ENCODE results near the gene CLK2. TPM values are rescaled to one million over a fixed set of nuclear protein-coding genes. Genes with fewer than 3 reads are reported as not detected.
A peak's percentile ranks its signal among the peaks of the same experiment; 100 is the strongest.
"Not testable (repeated sequence)": the region's sequence is repeated elsewhere in the genome, so short reads cannot be mapped to it uniquely, and the experiment has no call there.

Gene CLK2
- total and polyA plus RNA-seq, 2 donors, result 28.9 to 86.5 TPM

- peaks cover 13 to 14% of the 10 kb centered on the region in 2 donors for H3K36me3 ChIP-seq (ENCODE audit: control insufficient read depth in 2 of 2, insufficient read depth in 2 of 2, low read length in 1 of 2)
- 95% methylated on average over 5 of the region's 5 CpGs for WGBS
- no peak for DNase-seq (ENCODE audit: low read depth in 6 of 9, low spot score in 9 of 9)
- H3K9me3 ChIP-seq (ENCODE audit: control insufficient read depth in 2 of 2, insufficient read depth in 1 of 2, low read length in 1 of 2), result peaks cover 0 to 3% of the 10 kb centered on the region in 2 donors
- H3K27me3 ChIP-seq (ENCODE audit: control insufficient read depth in 2 of 2, insufficient read depth in 1 of 2, low read length in 1 of 2), result no peaks in the 10 kb centered on the region
- no peak overlapping the region for H3K27ac ChIP-seq (ENCODE audit: low read depth in 1 of 2, low read length in 1 of 2)
- H3K4me1 ChIP-seq (ENCODE audit: control insufficient read depth in 2 of 2, insufficient read depth in 2 of 2, low read length in 2 of 2), result peaks cover 9 to 32% of the 10 kb centered on the region in 2 donors
- no peak overlapping the region for H3K4me3 ChIP-seq (ENCODE audit: low read length in 2 of 2)
Observed at GRCh38 chr1:155253208-155253607, 20.1 kb downstream of the CLK2 start.

DNA sequence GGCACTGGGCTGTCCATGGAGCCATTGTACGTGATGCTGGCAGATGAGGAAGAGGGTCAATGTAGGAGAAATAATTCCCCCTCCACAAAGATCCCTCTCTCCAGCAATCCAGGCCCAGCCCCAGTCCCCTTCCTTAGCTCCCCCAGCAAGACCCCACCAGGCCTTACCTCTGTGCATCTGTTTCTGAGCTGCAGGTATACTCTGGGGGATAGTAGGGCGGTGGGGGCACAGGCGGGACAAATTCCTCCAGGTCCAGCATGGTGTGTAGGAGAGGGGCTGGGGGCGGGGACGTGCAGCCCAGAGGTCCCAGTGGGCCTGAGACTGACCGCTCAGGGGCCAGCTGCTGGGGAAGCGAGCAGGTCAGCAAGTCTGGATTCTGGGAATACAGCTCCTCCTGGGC lies 21.7 kb downstream of the CLK2 start:
- Histone ChIP-seq H3K36me3 (ENCODE audit: control insufficient read depth in 2 of 2, insufficient read depth in 2 of 2, low read length in 1 of 2) (peaks cover 6 to 10% of the 10 kb centered on the region in 2 donors), H3K9me3 (ENCODE audit: control insufficient read depth in 2 of 2, insufficient read depth in 1 of 2, low read length in 1 of 2) (peaks cover 0 to 3% of the 10 kb centered on the region in 2 donors), H3K4me1 (ENCODE audit: control insufficient read depth in 2 of 2, insufficient read depth in 2 of 2, low read length in 2 of 2) (peaks cover 9 to 32% of the 10 kb centered on the region in 2 donors), H3K27me3 (ENCODE audit: control insufficient read depth in 2 of 2, insufficient read depth in 1 of 2, low read length in 1 of 2) (no peaks in the 10 kb centered on the region), H3K27ac (ENCODE audit: low read depth in 1 of 2, low read length in 1 of 2) (no peak overlapping the region), H3K4me3 (ENCODE audit: low read length in 2 of 2) (no peak overlapping the region)
- WGBS, result 98% methylated on average over 7 of the region's 7 CpGs
- no peak for DNase-seq (ENCODE audit: low read depth in 6 of 9, low spot score in 9 of 9)

DNA sequence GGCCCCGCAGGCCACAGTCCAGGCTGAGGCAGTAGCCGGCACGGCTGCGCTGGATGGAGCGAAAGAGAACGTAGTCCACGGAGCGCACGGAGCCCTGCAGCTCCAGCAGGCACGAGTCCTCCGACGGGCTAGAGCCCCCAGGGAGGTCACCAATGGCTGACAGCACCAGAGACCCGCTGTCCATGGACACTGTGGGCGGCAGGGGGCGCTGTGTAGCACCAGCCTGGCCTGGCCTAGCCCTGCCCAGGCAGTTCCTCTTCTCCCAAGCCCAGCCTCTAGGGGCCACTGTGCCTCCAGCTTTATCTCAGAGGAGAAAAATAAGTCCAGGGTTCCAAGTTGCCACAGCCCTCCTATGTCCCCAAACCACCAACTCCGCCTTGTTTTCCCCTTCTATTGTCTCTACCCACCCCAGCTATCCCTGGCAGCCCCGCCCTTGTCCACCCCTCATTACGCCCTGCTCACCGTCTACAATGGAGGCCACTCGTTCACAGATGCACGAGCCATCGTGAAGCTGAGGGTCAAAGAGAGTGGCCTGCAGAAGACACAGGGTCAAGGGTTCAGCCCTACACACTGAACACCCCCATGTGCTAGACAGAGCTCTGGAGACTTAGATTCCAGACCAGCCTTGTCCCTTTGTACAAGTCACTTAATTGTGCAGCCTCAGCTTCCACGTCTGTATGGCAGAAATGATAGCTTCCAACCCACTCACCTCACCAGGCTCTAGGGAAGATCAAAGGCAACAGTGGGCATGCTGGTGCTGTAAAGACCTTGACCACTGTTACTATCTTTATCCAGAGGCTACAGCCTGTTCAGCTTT lies 22.5 kb downstream of the CLK2 start:
- Histone ChIP-seq H3K9me3 (ENCODE audit: control insufficient read depth in 2 of 2, insufficient read depth in 1 of 2, low read length in 1 of 2) (peaks cover 0 to 3% of the 10 kb centered on the region in 2 donors), H3K27ac (ENCODE audit: low read depth in 1 of 2, low read length in 1 of 2) (peak overlapping the region; percentile 78 to 89), H3K27me3 (ENCODE audit: control insufficient read depth in 2 of 2, insufficient read depth in 1 of 2, low read length in 1 of 2) (no peaks in the 10 kb centered on the region), H3K36me3 (ENCODE audit: control insufficient read depth in 2 of 2, insufficient read depth in 2 of 2, low read length in 1 of 2) (peaks cover 0 to 6% of the 10 kb centered on the region in 2 donors), H3K4me1 (ENCODE audit: control insufficient read depth in 2 of 2, insufficient read depth in 2 of 2, low read length in 2 of 2) (peaks cover 9 to 29% of the 10 kb centered on the region in 2 donors), H3K4me3 (ENCODE audit: low read length in 2 of 2) (peak overlapping the region; percentile 63 to 74)
- DNase-seq (ENCODE audit: low read depth in 6 of 9, low spot score in 9 of 9), result peak; percentile 84 to 97 (median 92)
- 23% methylated on average over 23 of the region's 23 CpGs for WGBS

DNA sequence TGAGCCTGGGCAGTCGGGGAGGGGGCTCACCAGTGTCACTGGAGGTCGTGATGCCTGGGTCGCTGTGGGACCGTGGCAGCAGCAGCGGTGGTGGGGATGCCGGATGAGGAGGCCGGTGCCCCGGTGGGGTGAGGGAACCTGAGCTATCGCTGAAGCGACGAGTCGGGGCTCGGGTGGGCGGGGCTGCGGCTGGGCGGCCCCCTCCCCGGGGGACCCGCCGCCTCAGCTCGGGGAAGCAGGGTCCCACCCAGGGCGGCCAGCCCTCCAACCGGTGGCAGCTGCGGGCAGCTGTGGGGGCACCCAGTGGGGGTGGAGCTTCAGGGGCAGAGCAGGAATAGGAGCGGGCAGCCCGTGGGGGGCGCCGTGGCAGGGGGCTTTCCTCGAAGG lies 23.1 kb downstream of the CLK2 start:
- H3K9me3 ChIP-seq (ENCODE audit: control insufficient read depth in 2 of 2, insufficient read depth in 1 of 2, low read length in 1 of 2), result peaks cover 0 to 3% of the 10 kb centered on the region in 2 donors
- peak overlapping the region; percentile 78 to 89 for H3K27ac ChIP-seq (ENCODE audit: low read depth in 1 of 2, low read length in 1 of 2)
- 3% methylated on average over 28 of the region's 28 CpGs for WGBS
- H3K4me3 ChIP-seq (ENCODE audit: low read length in 2 of 2), result peak overlapping the region; percentile 63 to 74
- no peaks in the 10 kb centered on the region for H3K27me3 ChIP-seq (ENCODE audit: control insufficient read depth in 2 of 2, insufficient read depth in 1 of 2, low read length in 1 of 2)
- DNase-seq (ENCODE audit: low read depth in 6 of 9, low spot score in 9 of 9), result peak in 3 of 9 donors; percentile 64 to 82 (median 72)
- peaks cover 0 to 6% of the 10 kb centered on the region in 2 donors for H3K36me3 ChIP-seq (ENCODE audit: control insufficient read depth in 2 of 2, insufficient read depth in 2 of 2, low read length in 1 of 2)
- peaks cover 5 to 26% of the 10 kb centered on the region in 2 donors for H3K4me1 ChIP-seq (ENCODE audit: control insufficient read depth in 2 of 2, insufficient read depth in 2 of 2, low read length in 2 of 2)

DNA sequence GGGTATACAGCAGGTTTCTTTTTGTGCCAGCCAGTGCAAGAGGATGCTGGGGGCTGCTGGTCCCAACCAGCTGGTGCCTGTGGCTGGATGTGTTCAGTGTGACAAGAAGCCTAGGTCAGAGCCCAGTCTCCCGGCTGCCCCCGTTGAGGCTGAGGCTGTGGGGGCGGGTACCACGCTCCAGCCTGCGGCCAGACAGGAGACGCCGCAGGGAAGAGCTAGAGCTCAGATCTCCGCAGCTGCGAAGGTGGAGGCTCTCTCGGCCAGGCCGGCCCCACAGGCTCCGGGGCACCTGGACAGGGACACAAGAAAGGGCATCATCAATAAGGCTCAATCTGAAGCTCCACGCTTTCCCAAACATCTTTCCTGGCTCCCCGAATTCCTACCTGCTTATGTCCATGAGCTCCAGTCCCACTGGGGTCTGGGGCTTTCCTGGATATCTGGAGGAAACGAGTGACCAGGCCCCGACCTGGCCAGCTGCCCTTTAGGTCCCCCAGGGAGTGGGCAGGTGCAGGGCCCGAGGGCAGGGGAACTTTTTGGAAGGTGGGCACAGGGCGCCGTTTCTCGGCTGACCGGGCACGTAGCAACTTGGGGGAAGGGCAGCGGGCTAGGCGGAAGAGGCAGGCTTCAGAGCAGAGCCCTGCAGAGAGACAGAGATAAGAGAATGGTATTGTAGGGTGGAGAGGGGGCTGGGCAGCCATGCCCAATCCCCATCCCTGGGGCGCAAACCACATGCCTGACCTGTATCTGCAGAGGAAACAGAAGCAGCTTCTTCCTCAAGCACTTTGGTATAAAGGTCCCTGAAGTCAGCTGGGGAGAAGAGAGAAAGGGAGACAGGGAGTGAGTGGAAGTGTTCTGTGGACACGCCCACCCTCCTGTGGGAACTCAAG lies 25.4 kb downstream of the CLK2 start:
- H3K4me1 ChIP-seq (ENCODE audit: control insufficient read depth in 2 of 2, insufficient read depth in 2 of 2, low read length in 2 of 2), result peaks cover 5 to 31% of the 10 kb centered on the region in 2 donors
- H3K27ac ChIP-seq (ENCODE audit: low read depth in 1 of 2, low read length in 1 of 2), result no peak overlapping the region
- no peak for DNase-seq (ENCODE audit: low read depth in 6 of 9, low spot score in 9 of 9)
- peaks cover 0 to 8% of the 10 kb centered on the region in 2 donors for H3K9me3 ChIP-seq (ENCODE audit: control insufficient read depth in 2 of 2, insufficient read depth in 1 of 2, low read length in 1 of 2)
- peaks cover 0 to 6% of the 10 kb centered on the region in 2 donors for H3K36me3 ChIP-seq (ENCODE audit: control insufficient read depth in 2 of 2, insufficient read depth in 2 of 2, low read length in 1 of 2)
- H3K4me3 ChIP-seq (ENCODE audit: low read length in 2 of 2), result no peak overlapping the region
- no peaks in the 10 kb centered on the region for H3K27me3 ChIP-seq (ENCODE audit: control insufficient read depth in 2 of 2, insufficient read depth in 1 of 2, low read length in 1 of 2)
- WGBS, result 98% methylated on average over 26 of the region's 26 CpGs

- not testable (repeated sequence) for H3K27me3 ChIP-seq (ENCODE audit: control insufficient read depth in 2 of 2, insufficient read depth in 1 of 2, low read length in 1 of 2); H3K27ac ChIP-seq (ENCODE audit: low read depth in 1 of 2, low read length in 1 of 2); H3K36me3 ChIP-seq (ENCODE audit: control insufficient read depth in 2 of 2, insufficient read depth in 2 of 2, low read length in 1 of 2); H3K4me3 ChIP-seq (ENCODE audit: low read length in 2 of 2); DNase-seq (ENCODE audit: low read depth in 6 of 9, low spot score in 9 of 9); H3K9me3 ChIP-seq (ENCODE audit: control insufficient read depth in 2 of 2, insufficient read depth in 1 of 2, low read length in 1 of 2)
- WGBS, result 96% methylated on average over 3 of the region's 3 CpGs
- H3K4me1 ChIP-seq (ENCODE audit: control insufficient read depth in 2 of 2, insufficient read depth in 2 of 2, low read length in 2 of 2), result peaks cover 10 to 34% of the 10 kb centered on the region in 2 donors
Observed at GRCh38 chr1:155246796-155247195, 26.5 kb downstream of the CLK2 start.

GRCh38 chr1:155245163-155245524 lies 28.2 kb downstream of the CLK2 start:
- WGBS, result 77% methylated on average over 8 of the region's 8 CpGs
- Histone ChIP-seq H3K4me3 (ENCODE audit: low read length in 2 of 2) (peak overlapping the region; percentile 54 to 59), H3K36me3 (ENCODE audit: control insufficient read depth in 2 of 2, insufficient read depth in 2 of 2, low read length in 1 of 2) (peaks cover 0 to 6% of the 10 kb centered on the region in 2 donors), H3K27me3 (ENCODE audit: control insufficient read depth in 2 of 2, insufficient read depth in 1 of 2, low read length in 1 of 2) (no peaks in the 10 kb centered on the region), H3K27ac (ENCODE audit: low read depth in 1 of 2, low read length in 1 of 2) (peak overlapping the region; percentile 72 to 91), H3K4me1 (ENCODE audit: control insufficient read depth in 2 of 2, insufficient read depth in 2 of 2, low read length in 2 of 2) (peaks cover 19 to 40% of the 10 kb centered on the region in 2 donors), H3K9me3 (ENCODE audit: control insufficient read depth in 2 of 2, insufficient read depth in 1 of 2, low read length in 1 of 2) (peaks cover 0 to 5% of the 10 kb centered on the region in 2 donors)
- no peak for DNase-seq (ENCODE audit: low read depth in 6 of 9, low spot score in 9 of 9)

DNA sequence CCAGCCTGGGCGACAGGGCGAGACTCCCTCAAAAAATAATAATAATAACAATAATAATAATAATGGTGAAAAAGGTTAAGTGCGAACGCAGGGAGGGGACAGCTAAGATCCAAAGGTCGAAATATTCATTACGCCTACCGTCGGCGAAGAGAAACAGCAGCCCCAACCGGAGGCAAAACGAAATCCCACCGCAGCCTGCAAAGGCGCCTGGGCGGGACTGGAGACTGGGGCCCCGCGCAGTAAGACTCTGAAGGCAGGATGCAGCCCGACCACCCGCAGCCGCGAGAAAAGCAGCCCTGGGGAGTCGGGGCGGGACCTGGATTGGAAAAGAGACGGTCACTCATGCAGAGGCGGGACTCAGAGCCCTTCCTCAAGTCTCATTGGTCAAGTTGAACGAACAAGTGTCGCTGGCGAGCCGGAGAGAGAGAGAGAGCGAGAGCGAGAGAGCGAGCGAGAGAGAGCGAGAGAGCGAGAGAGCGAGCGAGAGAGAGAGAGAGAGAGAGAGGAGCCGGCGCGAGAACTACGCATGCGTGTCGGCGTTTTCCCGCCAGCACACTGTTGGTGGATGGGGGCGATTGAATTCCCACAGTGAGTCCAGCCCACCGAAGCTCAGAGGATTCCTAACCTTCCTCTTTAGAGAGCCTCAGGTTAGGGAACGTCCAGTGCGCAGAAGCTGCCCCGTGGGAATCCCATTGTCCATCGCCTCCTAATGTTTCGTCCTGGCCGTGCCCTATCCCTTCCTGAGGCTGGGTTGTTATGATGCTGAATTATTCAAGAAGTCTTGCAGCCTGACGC lies 28.7 kb downstream of the CLK2 start:
- Histone ChIP-seq H3K36me3 (ENCODE audit: control insufficient read depth in 2 of 2, insufficient read depth in 2 of 2, low read length in 1 of 2) (peaks cover 0 to 7% of the 10 kb centered on the region in 2 donors), H3K4me1 (ENCODE audit: control insufficient read depth in 2 of 2, insufficient read depth in 2 of 2, low read length in 2 of 2) (peaks cover 20 to 36% of the 10 kb centered on the region in 2 donors), H3K27me3 (ENCODE audit: control insufficient read depth in 2 of 2, insufficient read depth in 1 of 2, low read length in 1 of 2) (no peaks in the 10 kb centered on the region), H3K27ac (ENCODE audit: low read depth in 1 of 2, low read length in 1 of 2) (peak overlapping the region; percentile 72 to 91), H3K4me3 (ENCODE audit: low read length in 2 of 2) (peak overlapping the region; percentile 54 to 59), H3K9me3 (ENCODE audit: control insufficient read depth in 2 of 2, insufficient read depth in 1 of 2, low read length in 1 of 2) (peaks cover 0 to 5% of the 10 kb centered on the region in 2 donors)
- WGBS, result under 1% methylated on average over 53 of the region's 53 CpGs
- peak; percentile 86 to 99 (median 94) for DNase-seq (ENCODE audit: low read depth in 6 of 9, low spot score in 9 of 9)

All from thymus (tissue), 11 donors.